ENCODE data around the gene FAM177B. TPM values are rescaled to one million over a fixed set of nuclear protein-coding genes. Genes with fewer than 3 reads are reported as not detected.

FAM177B gene
- total RNA-seq, 3 donors from 2014 or later (not counting 1 experiment from before 2014, with no cell fraction given): not detected

DNA sequence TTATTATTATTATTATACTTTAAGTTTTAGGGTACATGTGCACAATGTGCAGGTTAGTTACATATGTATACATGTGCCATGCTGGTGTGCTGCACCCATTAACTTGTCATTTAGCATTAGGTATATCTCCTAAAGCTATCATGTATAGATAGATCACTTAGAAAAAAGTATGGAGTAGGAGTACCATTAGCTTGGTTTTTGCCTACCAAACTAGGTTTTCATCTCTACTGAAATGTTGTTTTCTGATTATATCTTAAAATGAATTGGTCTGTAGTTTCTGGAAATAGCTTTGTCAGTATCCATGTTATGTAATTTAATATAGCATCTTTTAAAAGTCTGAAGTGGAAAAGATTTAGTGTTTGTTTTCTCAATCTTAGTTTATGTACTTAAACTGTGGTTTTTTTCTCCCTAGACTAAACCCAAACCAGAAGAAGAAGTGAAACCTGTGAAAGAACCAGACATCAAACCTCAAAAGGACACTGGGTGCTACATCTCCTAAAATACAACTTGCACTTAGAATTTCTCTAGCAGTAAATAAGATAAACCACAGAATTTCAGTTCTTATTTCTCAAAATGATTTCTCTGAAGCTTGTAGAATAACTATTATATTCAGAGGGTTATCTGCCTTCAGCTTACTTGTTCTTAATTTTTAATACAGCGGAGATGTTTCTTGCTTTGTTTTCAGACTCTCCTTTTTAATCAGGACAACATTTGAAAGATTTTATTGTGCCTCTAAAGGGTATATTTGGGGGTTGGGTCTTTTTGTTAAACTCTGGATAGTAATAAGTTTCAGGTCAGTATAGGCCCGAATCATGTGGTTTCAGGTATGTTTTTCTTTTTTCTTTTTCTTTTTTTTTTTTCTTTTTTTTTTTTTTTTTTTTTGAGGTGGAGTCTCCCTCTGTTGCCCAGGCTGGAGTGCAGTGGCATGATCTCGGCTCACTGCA lies 4.5 kb upstream of the FAM177B start:
- Mint-ChIP-seq H3K4me3 (no peak overlapping the region), H3K27me3 (ENCODE audit: low read depth in 2 of 2) (no peaks in the 10 kb centered on the region), H3K9me3 (no peaks in the 10 kb centered on the region), H3K4me1 (peaks cover 5 to 10% of the 10 kb centered on the region in 2 donors), H3K36me3 (peaks cover 36% of the 10 kb centered on the region), H3K27ac (peak overlapping the region in 1 of 2 donors; percentile 41)
- TF ChIP-seq, protein P1, sequence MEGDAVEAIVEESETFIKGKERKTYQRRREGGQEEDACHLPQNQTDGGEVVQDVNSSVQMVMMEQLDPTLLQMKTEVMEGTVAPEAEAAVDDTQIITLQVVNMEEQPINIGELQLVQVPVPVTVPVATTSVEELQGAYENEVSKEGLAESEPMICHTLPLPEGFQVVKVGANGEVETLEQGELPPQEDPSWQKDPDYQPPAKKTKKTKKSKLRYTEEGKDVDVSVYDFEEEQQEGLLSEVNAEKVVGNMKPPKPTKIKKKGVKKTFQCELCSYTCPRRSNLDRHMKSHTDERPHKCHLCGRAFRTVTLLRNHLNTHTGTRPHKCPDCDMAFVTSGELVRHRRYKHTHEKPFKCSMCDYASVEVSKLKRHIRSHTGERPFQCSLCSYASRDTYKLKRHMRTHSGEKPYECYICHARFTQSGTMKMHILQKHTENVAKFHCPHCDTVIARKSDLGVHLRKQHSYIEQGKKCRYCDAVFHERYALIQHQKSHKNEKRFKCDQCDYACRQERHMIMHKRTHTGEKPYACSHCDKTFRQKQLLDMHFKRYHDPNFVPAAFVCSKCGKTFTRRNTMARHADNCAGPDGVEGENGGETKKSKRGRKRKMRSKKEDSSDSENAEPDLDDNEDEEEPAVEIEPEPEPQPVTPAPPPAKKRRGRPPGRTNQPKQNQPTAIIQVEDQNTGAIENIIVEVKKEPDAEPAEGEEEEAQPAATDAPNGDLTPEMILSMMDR (IDR thresholded peaks at IDR 0.05): no peak
- Histone ChIP-seq H3K27ac (ENCODE audit: low read length) (no peak overlapping the region), H3K36me3 (ENCODE audit: control insufficient read depth, insufficient read depth, low read length) (peaks cover 78% of the 10 kb centered on the region), H3K4me1 (ENCODE audit: control insufficient read depth, insufficient read depth, low read length) (no peaks in the 10 kb centered on the region), H3K4me3 (ENCODE audit: low read length) (no peak overlapping the region), H3K9me3 (ENCODE audit: control insufficient read depth, insufficient read depth, low read length) (no peaks in the 10 kb centered on the region), H3K27me3 (ENCODE audit: control insufficient read depth, insufficient read depth, low read length) (no peaks in the 10 kb centered on the region)
- DNase-seq (no peak), ATAC-seq (no peak)
- intact Hi-C loops (cut with micrococcal nuclease): no loop called here
- 67% methylated on average over 2 of the region's 3 CpGs for WGBS (ENCODE audit: insufficient coverage)

GRCh38 chr1:222734740-222735139 lies 2.3 kb upstream of the FAM177B start:
- Histone ChIP-seq H3K4me3 (ENCODE audit: low read length) (no peak overlapping the region), H3K27me3 (ENCODE audit: control insufficient read depth, insufficient read depth, low read length) (no peaks in the 10 kb centered on the region), H3K27ac (ENCODE audit: low read length) (no peak overlapping the region), H3K36me3 (ENCODE audit: control insufficient read depth, insufficient read depth, low read length) (peaks cover 55% of the 10 kb centered on the region), H3K4me1 (ENCODE audit: control insufficient read depth, insufficient read depth, low read length) (no peaks in the 10 kb centered on the region), H3K9me3 (ENCODE audit: control insufficient read depth, insufficient read depth, low read length) (no peaks in the 10 kb centered on the region)
- ATAC-seq: no peak
- no peaks in the 10 kb centered on the region for H3K9me3 Mint-ChIP-seq
- H3K36me3 Mint-ChIP-seq: peaks cover 18% of the 10 kb centered on the region
- no peak overlapping the region for H3K27ac Mint-ChIP-seq
- DNase-seq: no peak
- TF ChIP-seq, protein P1 (IDR thresholded peaks at IDR 0.05): no peak
- WGBS (ENCODE audit: insufficient coverage): no CpG with 5 or more reads among the region's 1 CpG
- intact Hi-C loops (cut with micrococcal nuclease): no loop called here
- H3K27me3 Mint-ChIP-seq (ENCODE audit: low read depth in 2 of 2): no peaks in the 10 kb centered on the region
- no peak overlapping the region for H3K4me3 Mint-ChIP-seq
- peaks cover 4 to 5% of the 10 kb centered on the region in 2 donors for H3K4me1 Mint-ChIP-seq

DNA sequence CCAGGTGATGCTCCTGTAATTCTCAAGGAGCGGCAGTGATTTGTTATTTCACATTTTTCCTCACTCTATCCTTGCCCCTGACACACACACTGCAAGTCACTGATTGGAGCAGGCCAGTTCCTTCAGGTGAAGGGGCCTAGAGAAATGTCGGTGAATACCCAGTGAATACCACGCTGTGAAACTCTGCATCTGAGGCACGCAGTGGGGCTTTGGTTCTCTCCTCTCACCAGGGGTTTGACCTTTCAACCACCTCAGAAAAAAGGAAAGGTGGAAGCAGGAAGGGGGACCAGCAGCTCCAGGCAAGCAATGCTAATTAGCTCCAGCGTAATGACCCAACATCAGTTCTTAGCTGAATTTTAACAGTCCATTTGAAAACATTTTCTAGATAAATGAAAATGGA lies 532 bp upstream of the FAM177B start:
- Histone ChIP-seq H3K4me1 (ENCODE audit: control insufficient read depth, insufficient read depth, low read length) (no peaks in the 10 kb centered on the region), H3K36me3 (ENCODE audit: control insufficient read depth, insufficient read depth, low read length) (peaks cover 38% of the 10 kb centered on the region), H3K4me3 (ENCODE audit: low read length) (no peak overlapping the region), H3K27ac (ENCODE audit: low read length) (no peak overlapping the region), H3K9me3 (ENCODE audit: control insufficient read depth, insufficient read depth, low read length) (no peaks in the 10 kb centered on the region), H3K27me3 (ENCODE audit: control insufficient read depth, insufficient read depth, low read length) (no peaks in the 10 kb centered on the region)
- DNase-seq (no peak), ATAC-seq (no peak)
- Mint-ChIP-seq H3K9me3 (no peaks in the 10 kb centered on the region), H3K4me1 (peaks cover 0 to 4% of the 10 kb centered on the region in 2 donors), H3K27ac (no peak overlapping the region), H3K36me3 (peaks cover 5% of the 10 kb centered on the region), H3K4me3 (no peak overlapping the region), H3K27me3 (ENCODE audit: low read depth in 2 of 2) (no peaks in the 10 kb centered on the region)
- TF ChIP-seq, protein P1 (IDR thresholded peaks at IDR 0.05): no peak
- 92% methylated on average over 4 of the region's 5 CpGs for WGBS (ENCODE audit: insufficient coverage)
- intact Hi-C loops (cut with micrococcal nuclease): no loop called here

All from natural killer cell (primary cell).